Activated B cell treated with CpG ODN at 0.5 μM for 24 hours (primary cell): ENCODE results near the gene SDF2. TPM values are rescaled to one million over a fixed set of nuclear protein-coding genes. Genes with fewer than 3 reads are reported as not detected.
"Not testable (repeated sequence)": the region's sequence is repeated elsewhere in the genome, so short reads cannot be mapped to it uniquely, and the experiment has no call there.

ENCODE experiments used
- ATAC-seq: fragments of 200-7000 bp; cut with Tn5 transposase; one replicate; pipeline ENCODE4 v1.10.0; 2021; ENCODE audit warnings: low read depth, mild to moderate bottlenecking, moderate library complexity
- CTCF ChIA-PET: fragments of 350-600 bp; sonication (Branson Sonifier 250); formaldehyde crosslinking; loops from one replicate; lab custom pipeline; 2021; ENCODE audit warnings: antibody characterized with exemption; lab: Charles Lee
- POLR2A ChIA-PET: fragments of 350-600 bp; sonication (Branson Sonifier 250); formaldehyde crosslinking; loops from one replicate; lab custom pipeline; 2021; ENCODE audit warnings: antibody characterized with exemption; lab: Charles Lee
- DNase-seq: peaks from one replicate; pipeline ENCODE4 v3.0.0; 2022
- H3K27ac Mint-ChIP-seq: one replicate; pipeline ENCODE4 v1.8.0; 2020; ENCODE audit warnings: mixed read lengths
- H3K27me3 Mint-ChIP-seq: one replicate; pipeline ENCODE4 v1.8.0; 2021; ENCODE audit warnings: mixed read lengths
- H3K36me3 Mint-ChIP-seq: one replicate; pipeline ENCODE4 v1.8.0; 2021; ENCODE audit warnings: low read depth, mixed read lengths
- H3K4me1 Mint-ChIP-seq: one replicate; pipeline ENCODE4 v1.8.0; 2021; ENCODE audit warnings: mixed read lengths
- H3K4me3 Mint-ChIP-seq: one replicate; pipeline ENCODE4 v1.8.0; 2020; ENCODE audit warnings: mild to moderate bottlenecking, mixed read lengths
- H3K9me3 Mint-ChIP-seq: one replicate; pipeline ENCODE4 v1.8.0; 2020; ENCODE audit warnings: mixed read lengths
- intact Hi-C: fragments of 100-400 bp; cut with micrococcal nuclease; formaldehyde crosslinking; loops from one replicate; pipeline ENCODE4 v1.15.1; 2024
- total RNA-seq: library from RNA; stranded (reverse); gene quantifications from 2 replicates; pipeline ENCODE4 v1.2.3, GENCODE V29; 2022
- TF ChIP-seq, protein P1 (sequence below): fragments of 200-600 bp; IDR thresholded peaks from one replicate; pipeline ENCODE4 v1.8.0; 2022; ENCODE audit warnings: antibody characterized with exemption, mild to moderate bottlenecking

The SDF2 gene
- total RNA-seq, 1 donor from 2014 or later, result 47.7 TPM

DNA sequence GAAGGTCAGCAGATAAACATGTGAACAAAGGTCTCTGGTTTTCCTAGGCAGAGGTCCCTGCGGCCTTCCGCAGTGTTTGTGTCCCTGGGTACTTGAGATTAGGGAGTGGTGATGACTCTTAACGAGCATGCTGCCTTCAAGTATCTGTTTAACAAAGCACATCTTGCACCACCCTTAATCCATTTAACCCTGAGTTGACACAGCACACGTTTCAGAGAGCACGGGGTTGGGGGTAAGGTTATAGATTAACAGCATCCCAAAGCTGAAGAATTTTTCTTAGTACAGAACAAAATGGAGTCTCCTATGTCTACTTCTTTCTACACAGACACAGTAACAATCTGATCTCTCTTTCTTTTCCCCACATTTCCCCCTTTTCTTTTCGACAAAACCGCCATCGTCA, 3.4 kb downstream of the SDF2 start:
- intact Hi-C loops, H3K27me3 Mint-ChIP-seq, ATAC-seq, H3K4me3 Mint-ChIP-seq, DNase-seq, H3K27ac Mint-ChIP-seq, H3K9me3 Mint-ChIP-seq, POLR2A ChIA-PET, CTCF ChIA-PET: not testable (repeated sequence)
- H3K4me1 Mint-ChIP-seq, result peaks cover 34% of the 10 kb centered on the region
- H3K36me3 Mint-ChIP-seq, result peaks cover 52% of the 10 kb centered on the region

DNA sequence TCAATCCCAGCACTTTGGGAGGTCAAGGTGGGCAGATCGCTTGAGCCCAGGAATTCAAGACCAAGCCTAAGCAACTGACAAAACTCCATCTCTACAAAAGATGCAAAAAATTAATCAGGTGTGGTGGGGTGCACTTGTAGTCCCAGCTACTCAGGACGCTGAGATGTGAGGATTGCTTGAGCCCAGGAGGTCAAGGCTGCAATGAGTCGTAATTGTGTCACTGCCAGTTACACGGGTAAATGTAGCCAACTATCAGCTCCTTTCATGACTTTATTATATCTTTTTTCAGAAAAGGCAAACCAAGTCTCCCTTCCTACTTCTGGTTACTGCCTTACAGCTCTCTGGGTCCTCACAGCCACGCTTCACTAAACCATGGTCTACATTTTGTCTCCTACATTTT, 4.0 kb downstream of the SDF2 start:
- no peak for DNase-seq
- POLR2A ChIA-PET, result no interaction called here
- Mint-ChIP-seq H3K9me3 (no peaks in the 10 kb centered on the region), H3K4me3 (no peak overlapping the region), H3K27me3 (no peaks in the 10 kb centered on the region), H3K27ac (no peak overlapping the region), H3K36me3 (peaks cover 56% of the 10 kb centered on the region), H3K4me1 (peaks cover 28% of the 10 kb centered on the region)
- no peak for ATAC-seq
- TF ChIP-seq, protein P1, sequence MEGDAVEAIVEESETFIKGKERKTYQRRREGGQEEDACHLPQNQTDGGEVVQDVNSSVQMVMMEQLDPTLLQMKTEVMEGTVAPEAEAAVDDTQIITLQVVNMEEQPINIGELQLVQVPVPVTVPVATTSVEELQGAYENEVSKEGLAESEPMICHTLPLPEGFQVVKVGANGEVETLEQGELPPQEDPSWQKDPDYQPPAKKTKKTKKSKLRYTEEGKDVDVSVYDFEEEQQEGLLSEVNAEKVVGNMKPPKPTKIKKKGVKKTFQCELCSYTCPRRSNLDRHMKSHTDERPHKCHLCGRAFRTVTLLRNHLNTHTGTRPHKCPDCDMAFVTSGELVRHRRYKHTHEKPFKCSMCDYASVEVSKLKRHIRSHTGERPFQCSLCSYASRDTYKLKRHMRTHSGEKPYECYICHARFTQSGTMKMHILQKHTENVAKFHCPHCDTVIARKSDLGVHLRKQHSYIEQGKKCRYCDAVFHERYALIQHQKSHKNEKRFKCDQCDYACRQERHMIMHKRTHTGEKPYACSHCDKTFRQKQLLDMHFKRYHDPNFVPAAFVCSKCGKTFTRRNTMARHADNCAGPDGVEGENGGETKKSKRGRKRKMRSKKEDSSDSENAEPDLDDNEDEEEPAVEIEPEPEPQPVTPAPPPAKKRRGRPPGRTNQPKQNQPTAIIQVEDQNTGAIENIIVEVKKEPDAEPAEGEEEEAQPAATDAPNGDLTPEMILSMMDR, result no peak
- CTCF ChIA-PET, result no interaction called here
- intact Hi-C loops, result no loop called here

DNA sequence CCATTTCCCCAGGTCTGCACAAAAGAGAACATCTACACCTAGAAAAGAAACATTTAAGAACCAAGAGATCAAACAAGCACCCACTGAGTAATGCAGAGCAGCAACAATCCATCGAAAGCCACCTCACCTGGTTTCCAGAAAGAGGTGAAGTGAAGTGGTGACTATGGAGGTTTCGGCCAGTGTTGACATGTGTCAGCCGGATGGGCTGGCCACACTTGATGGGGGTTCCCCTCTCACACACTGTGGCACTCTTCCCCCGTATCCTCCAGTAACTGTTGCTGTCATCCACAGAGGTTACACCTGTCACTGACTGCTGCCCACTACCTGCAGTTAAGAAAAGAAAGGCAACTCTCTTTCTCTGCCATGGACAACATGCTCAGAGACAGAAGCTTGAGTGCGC, 6.5 kb downstream of the SDF2 start:
- no peak for DNase-seq
- Mint-ChIP-seq H3K27ac (no peak overlapping the region), H3K4me3 (no peak overlapping the region), H3K27me3 (no peaks in the 10 kb centered on the region), H3K9me3 (no peaks in the 10 kb centered on the region), H3K36me3 (peaks cover 56% of the 10 kb centered on the region), H3K4me1 (peaks cover 4% of the 10 kb centered on the region)
- ChIA-PET POLR2A (no interaction called here), CTCF (no interaction called here)
- no peak for ATAC-seq
- TF ChIP-seq, protein P1, result no peak
- intact Hi-C loops, result no loop called here

DNA sequence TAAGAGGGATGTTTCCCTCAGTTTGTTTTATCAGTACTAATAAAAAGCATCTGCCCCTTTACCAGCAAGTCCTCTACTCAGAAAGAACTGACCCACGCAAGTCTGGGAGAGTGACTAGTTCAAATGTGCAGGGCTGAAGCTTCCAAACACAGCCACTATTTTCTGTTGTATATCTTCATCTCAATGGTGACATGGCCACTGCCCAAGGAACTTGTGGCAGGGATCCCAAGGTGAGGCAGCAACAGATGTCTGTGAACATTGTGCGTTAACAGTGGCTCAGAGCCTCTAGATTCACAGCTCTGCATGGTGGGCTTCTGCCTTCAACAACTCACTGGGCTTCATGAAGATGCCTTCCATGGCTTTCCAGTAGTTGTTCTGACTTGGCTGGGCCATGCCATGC, 13.0 kb downstream of the SDF2 start:
- TF ChIP-seq, protein P1, result no peak
- H3K4me1 Mint-ChIP-seq, result peaks cover 27% of the 10 kb centered on the region
- no peak for DNase-seq
- H3K27me3 Mint-ChIP-seq, result no peaks in the 10 kb centered on the region
- no peak overlapping the region for H3K4me3 Mint-ChIP-seq
- ChIA-PET CTCF (interaction anchor here (0.7 to 1.2 kb wide), 5 partner anchors 13 to 267 kb away, joined by 3 read pairs; partner anchors contain the start of genes SDF2 and SUPT6H), POLR2A (interaction anchor here (1.0 kb wide), 1 partner anchor 13 kb away, joined by 6 read pairs; the partner anchor contains the start of genes SDF2 and SUPT6H)
- intact Hi-C loops, result no loop called here
- no peak for ATAC-seq
- H3K36me3 Mint-ChIP-seq, result peaks cover 44% of the 10 kb centered on the region
- no peak overlapping the region for H3K27ac Mint-ChIP-seq
- H3K9me3 Mint-ChIP-seq, result no peaks in the 10 kb centered on the region

DNA sequence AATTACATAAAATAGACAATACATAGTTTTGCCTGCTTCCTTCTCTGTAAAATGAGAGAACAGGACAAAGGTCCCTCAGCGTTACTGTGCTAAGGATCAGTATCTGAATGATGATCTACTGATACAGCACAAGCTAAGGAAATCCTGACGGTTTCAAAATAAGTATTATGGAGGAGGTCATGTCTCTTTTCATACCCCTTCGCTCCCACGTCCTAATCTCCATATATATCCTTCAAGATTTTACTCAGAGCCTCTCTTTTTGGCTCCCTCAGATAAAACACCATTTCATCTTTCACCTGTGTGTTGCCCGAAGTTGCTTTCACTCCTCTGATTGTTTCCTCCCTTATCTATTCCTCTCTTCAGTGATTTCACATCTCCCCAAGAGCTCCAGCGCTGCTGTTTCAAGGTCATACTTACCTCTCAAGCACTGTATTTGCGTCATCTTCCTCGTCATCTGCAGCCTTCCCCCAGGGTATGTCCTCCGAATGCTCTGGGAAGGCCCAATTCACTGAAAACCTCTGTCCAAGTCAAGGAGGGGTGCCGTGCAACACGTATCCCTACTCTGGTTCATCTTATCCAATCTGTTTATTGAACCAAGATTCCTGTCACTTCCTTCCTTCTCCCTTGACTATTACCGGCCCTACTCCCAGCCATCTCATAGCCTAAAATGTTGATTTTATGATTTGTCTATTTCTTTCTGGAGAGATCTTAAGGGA, 15.5 kb downstream of the SDF2 start:
- ATAC-seq (no peak), DNase-seq (no peak)
- intact Hi-C loops, result loop anchor here (1.0 to 2.0 kb wide), 3 partner anchors 257 to 471 kb away; partner anchors contain the start of gene DHRS13
- no peaks in the 10 kb centered on the region for H3K27me3 Mint-ChIP-seq
- H3K27ac Mint-ChIP-seq, result peak overlapping the region; percentile 88
- peak overlapping the region; percentile 97 for H3K4me3 Mint-ChIP-seq
- peaks cover 47% of the 10 kb centered on the region for H3K36me3 Mint-ChIP-seq
- ChIA-PET POLR2A (interaction anchor here (0.5 to 5.1 kb wide), 14 partner anchors 16 to 308 kb away, joined by 3 to 100 read pairs (median 6); partner anchors contain the start of genes DHRS13, NEK8, PIGS and PROCA1), CTCF (interaction anchor here (0.7 to 1.7 kb wide), 17 partner anchors 12 to 471 kb away, joined by 3 to 16 read pairs (median 5); partner anchors contain the start of genes RPL23A, SDF2, SUPT6H and TLCD1)
- H3K9me3 Mint-ChIP-seq, result no peaks in the 10 kb centered on the region
- peaks cover 40% of the 10 kb centered on the region for H3K4me1 Mint-ChIP-seq
- TF ChIP-seq, protein P1, result no peak
